Upper lobe of left lung (tissue), 6 donors: Measurements from ENCODE around the gene CCDC40. TPM values are rescaled to one million over a fixed set of nuclear protein-coding genes. Genes with fewer than 3 reads are reported as not detected.
"Not testable (repeated sequence)": the region's sequence is repeated elsewhere in the genome, so short reads cannot be mapped to it uniquely, and the experiment has no call there.

Experiments used
- ATAC-seq, 2 donors: fragments of 200-7000 bp; cut with Tn5 transposase; one replicate each; pipeline ENCODE4 v1.9.1; 2022; ENCODE audit warnings: mild to moderate bottlenecking in 2 of 2, moderate library complexity in 2 of 2; ENCODE audit not compliant: low FRiP score in 2 of 2
- DNase-seq, 2 donors: peaks; one replicate each; pipeline ENCODE4 v3.0.0-alpha.2; 2019 to 2020
- H3K27ac ChIP-seq, 4 donors: fragments of 200-600 bp; sonication (generic); one replicate each; pipeline ENCODE4 v1.5.1; 2016 to 2019
- H3K27me3 ChIP-seq, 4 donors: fragments of 200-600 bp; sonication (generic); one replicate each; pipeline ENCODE4 v1.5.1; 2017 to 2019
- H3K36me3 ChIP-seq, 4 donors: fragments of 200-600 bp; sonication (generic); one replicate each; pipeline ENCODE4 v1.5.1; 2016 to 2019
- H3K4me1 ChIP-seq, 4 donors: fragments of 200-600 bp; sonication (generic); one replicate each; pipeline ENCODE4 v1.5.1; 2018 to 2019
- H3K4me3 ChIP-seq, 4 donors: fragments of 200-600 bp; sonication (generic); one replicate each; pipeline ENCODE4 v1.5.1; 2017 to 2019; ENCODE audit warnings: mild to moderate bottlenecking in 2 of 4, moderate library complexity in 1 of 4
- H3K9me3 ChIP-seq, 4 donors: fragments of 200-600 bp; sonication (generic); one replicate each; pipeline ENCODE4 v1.5.1; 2018 to 2019
- CTCF ChIP-seq, 6 experiments: fragments of 450-650 bp in 4 of 6; fragments of 200-600 bp in 2 of 6; sonication (generic) in 2 of 6; IDR thresholded peaks; one replicate each; pipeline ENCODE4 v1.5.1; 2016 to 2019; ENCODE audit warnings: antibody characterized with exemption in 6 of 6
- EP300 ChIP-seq, 4 donors: sonication (generic); formaldehyde crosslinking; IDR thresholded peaks; one replicate each; pipeline ENCODE4 v1.5.1; 2017; ENCODE audit warnings: antibody characterized with exemption in 4 of 4, control low read depth in 2 of 4
- POLR2A ChIP-seq, 4 donors: fragments of 450-650 bp; IDR thresholded peaks; one replicate each; pipeline ENCODE4 v1.5.1; 2016 to 2017; ENCODE audit warnings: antibody characterized with exemption in 4 of 4, mild to moderate bottlenecking in 2 of 4
- POLR2AphosphoS5 ChIP-seq, 2 donors: sonication (generic); formaldehyde crosslinking; IDR thresholded peaks; one replicate each; pipeline ENCODE4 v1.5.1; 2017; ENCODE audit warnings: antibody characterized with exemption in 2 of 2
- WGBS, 2 donors: methylation state at CpG; one replicate each; pipeline ENCODE4 v1.1.5; 2017 to 2018; 5-methylcytosine and 5-hydroxymethylcytosine counted together
- total RNA-seq, 6 donors: library from RNA; depleted of rRNA in 4 of 6; stranded (reverse); fragments of >200 nt in 4 of 6; gene quantifications; one replicate each; pipeline versions ENCODE4 v1.1.0 to v1.2.1, GENCODE V29; 2016 to 2021
- donor health status: DM: no; HTN: no; CAD: no; lungs with moderate emphysema.
- donor health status: DM: no; HTN: yes; CAD: no; lungs with severe emphysema.

Gene CCDC40
- total RNA-seq, 6 donors from 2014 or later: 4.1 to 96.4 (median 24.2) TPM

GRCh38 chr17:80086081-80086480, 49.6 kb downstream of the CCDC40 start:
- Histone ChIP-seq H3K9me3 (no peaks in the 10 kb centered on the region), H3K4me1 (peaks cover 5 to 6% (median 6%) of the 10 kb centered on the region in 4 donors), H3K27me3 (no peaks in the 10 kb centered on the region), H3K27ac (no peak overlapping the region), H3K4me3 (no peak overlapping the region), H3K36me3 (peaks cover 0 to 3% (median 0%) of the 10 kb centered on the region in 4 donors)
- ATAC-seq (no peak), DNase-seq (no peak)
- WGBS, 2 donors: 86 to 93% methylated on average over 13 to 17 of the region's 17 CpGs
- TF ChIP-seq POLR2A (IDR thresholded peaks at IDR 0.05) (no peak), POLR2AphosphoS5 (IDR thresholded peaks at IDR 0.05) (no peak), EP300 (IDR thresholded peaks at IDR 0.05) (no peak), CTCF (IDR thresholded peaks at IDR 0.05) (no peak)

- WGBS, 2 donors: 50 to 95% methylated on average over 2 to 11 of the region's 11 CpGs
- no peak overlapping the region for H3K27ac ChIP-seq
- ATAC-seq (no peak), DNase-seq (no peak)
- TF ChIP-seq CTCF (IDR thresholded peaks at IDR 0.05): no peak
- no peak overlapping the region for H3K4me3 ChIP-seq
- H3K4me1 ChIP-seq: peaks cover 5 to 6% (median 6%) of the 10 kb centered on the region in 4 donors
- H3K9me3 ChIP-seq: no peaks in the 10 kb centered on the region
- H3K36me3 ChIP-seq: peaks cover 0 to 3% (median 0%) of the 10 kb centered on the region in 4 donors
- no peaks in the 10 kb centered on the region for H3K27me3 ChIP-seq
These were observed 50.2 kb downstream of the CCDC40 start for GRCh38 chr17:80086616-80087015.

GRCh38 chr17:80087346-80088265, 51.2 kb downstream of the CCDC40 start:
- no peak overlapping the region for H3K27ac ChIP-seq
- no peaks in the 10 kb centered on the region for H3K9me3 ChIP-seq
- WGBS, 2 donors: 82 to 86% methylated on average over 30 to 34 of the region's 34 CpGs
- DNase-seq (no peak), ATAC-seq (no peak)
- H3K36me3 ChIP-seq: peaks cover 0 to 3% (median 0%) of the 10 kb centered on the region in 4 donors
- no peak overlapping the region for H3K4me3 ChIP-seq
- H3K4me1 ChIP-seq: peaks cover 3 to 6% (median 4%) of the 10 kb centered on the region in 4 donors
- H3K27me3 ChIP-seq: no peaks in the 10 kb centered on the region
- TF ChIP-seq EP300 (IDR thresholded peaks at IDR 0.05) (no peak), POLR2AphosphoS5 (IDR thresholded peaks at IDR 0.05) (no peak), POLR2A (IDR thresholded peaks at IDR 0.05) (no peak), CTCF (IDR thresholded peaks at IDR 0.05) (no peak)

GRCh38 chr17:80089762-80090161, 53.3 kb downstream of the CCDC40 start:
- H3K9me3 ChIP-seq: no peaks in the 10 kb centered on the region
- H3K4me3 ChIP-seq: no peak overlapping the region
- H3K36me3 ChIP-seq: peaks cover 0 to 3% (median 0%) of the 10 kb centered on the region in 4 donors
- ATAC-seq: no peak
- peaks cover 0 to 3% (median 0%) of the 10 kb centered on the region in 4 donors for H3K4me1 ChIP-seq
- H3K27me3 ChIP-seq: no peaks in the 10 kb centered on the region
- no peak overlapping the region for H3K27ac ChIP-seq
- TF ChIP-seq POLR2A (IDR thresholded peaks at IDR 0.05) (no peak), CTCF (IDR thresholded peaks at IDR 0.05) (no peak)
- WGBS, 2 donors: 93 to 100% methylated on average over 10 to 16 of the region's 16 CpGs
- DNase-seq: no peak

GRCh38 chr17:80090164-80090563, 53.7 kb downstream of the CCDC40 start:
- not testable (repeated sequence) for H3K9me3 ChIP-seq, ATAC-seq, H3K36me3 ChIP-seq, DNase-seq, H3K27ac ChIP-seq, H3K4me3 ChIP-seq, H3K4me1 ChIP-seq, H3K27me3 ChIP-seq
- 92 to 96% methylated on average over 44 of the region's 44 CpGs for WGBS, 2 donors
